ENCODE results near the gene NUDT8.

Gene NUDT8

DNA sequence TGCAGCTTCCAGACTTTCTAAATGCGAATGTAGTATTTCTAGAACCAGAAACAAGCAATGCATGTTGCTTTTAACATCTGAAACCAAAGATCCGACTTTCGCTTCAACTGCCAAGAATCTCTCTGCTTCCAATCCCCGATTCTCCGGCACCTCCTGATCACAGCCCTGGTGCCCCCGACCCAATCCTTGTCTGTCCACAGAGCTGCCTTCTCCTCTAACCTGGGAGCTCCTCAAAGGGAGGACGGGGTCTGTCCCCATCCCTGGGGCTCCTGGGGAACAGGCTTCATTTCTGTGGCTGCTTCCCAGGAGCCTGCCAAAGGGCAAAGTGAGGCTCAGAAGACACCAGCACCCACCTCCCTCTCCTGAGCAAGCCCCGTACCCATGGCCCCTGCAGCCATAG is 44.2 kb upstream of the NUDT8 start:
- TF ChIP-seq RAD21 (IDR thresholded peaks at IDR 0.05; ENCODE audit: low read depth) = no peak

DNA sequence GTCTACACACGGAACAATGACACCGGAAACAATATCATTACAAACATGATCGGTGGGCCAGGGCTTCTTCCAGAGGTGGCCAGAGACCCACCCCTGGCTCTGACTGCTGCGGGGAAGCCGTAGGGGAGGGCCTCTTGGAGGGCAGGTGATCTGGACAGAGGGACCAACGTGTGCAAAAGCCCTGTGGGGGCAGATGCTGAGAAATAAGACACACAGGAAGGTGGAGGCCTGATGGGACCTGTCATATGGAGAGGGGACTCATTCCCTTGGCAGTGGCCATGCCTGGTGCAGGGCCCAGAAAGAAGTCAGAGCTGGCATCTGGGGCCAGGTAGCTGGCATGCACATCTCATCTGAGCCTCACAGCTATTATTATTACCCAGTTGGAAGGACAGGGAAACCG is 43.6 kb upstream of the NUDT8 start:
- no peak for TF ChIP-seq EP300 (IDR thresholded peaks at IDR 0.05; ENCODE audit: borderline replicate concordance)
- TF ChIP-seq ZBTB7A (IDR thresholded peaks at IDR 0.05; ENCODE audit: low read depth) = no peak

DNA sequence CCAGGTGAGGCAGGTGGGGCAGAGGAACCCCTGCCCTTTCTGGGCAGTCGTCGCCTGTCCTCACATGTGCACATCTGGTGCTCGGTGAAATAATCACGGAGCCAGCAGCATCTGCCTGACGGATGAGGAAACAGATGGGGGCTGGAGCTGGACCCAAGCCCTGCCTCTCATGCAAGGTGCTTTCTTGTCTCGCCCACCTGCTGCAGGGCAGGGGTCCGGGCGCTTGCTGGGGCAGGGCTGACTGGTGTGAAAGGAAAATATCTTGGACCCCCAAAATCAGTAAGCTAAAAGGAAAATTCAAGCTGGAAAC is 41.4 kb upstream of the NUDT8 start:
- TF ChIP-seq, protein P1, sequence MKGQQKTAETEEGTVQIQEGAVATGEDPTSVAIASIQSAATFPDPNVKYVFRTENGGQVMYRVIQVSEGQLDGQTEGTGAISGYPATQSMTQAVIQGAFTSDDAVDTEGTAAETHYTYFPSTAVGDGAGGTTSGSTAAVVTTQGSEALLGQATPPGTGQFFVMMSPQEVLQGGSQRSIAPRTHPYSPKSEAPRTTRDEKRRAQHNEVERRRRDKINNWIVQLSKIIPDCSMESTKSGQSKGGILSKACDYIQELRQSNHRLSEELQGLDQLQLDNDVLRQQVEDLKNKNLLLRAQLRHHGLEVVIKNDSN (IDR thresholded peaks at IDR 0.05) = no peak
- TF ChIP-seq NFIC (IDR thresholded peaks at IDR 0.05) = no peak
- TF ChIP-seq ZBTB7A (IDR thresholded peaks at IDR 0.05; ENCODE audit: low read depth) = no peak
- TF ChIP-seq RAD21 (IDR thresholded peaks at IDR 0.05; ENCODE audit: low read depth) = no peak
- TF ChIP-seq, protein P2, sequence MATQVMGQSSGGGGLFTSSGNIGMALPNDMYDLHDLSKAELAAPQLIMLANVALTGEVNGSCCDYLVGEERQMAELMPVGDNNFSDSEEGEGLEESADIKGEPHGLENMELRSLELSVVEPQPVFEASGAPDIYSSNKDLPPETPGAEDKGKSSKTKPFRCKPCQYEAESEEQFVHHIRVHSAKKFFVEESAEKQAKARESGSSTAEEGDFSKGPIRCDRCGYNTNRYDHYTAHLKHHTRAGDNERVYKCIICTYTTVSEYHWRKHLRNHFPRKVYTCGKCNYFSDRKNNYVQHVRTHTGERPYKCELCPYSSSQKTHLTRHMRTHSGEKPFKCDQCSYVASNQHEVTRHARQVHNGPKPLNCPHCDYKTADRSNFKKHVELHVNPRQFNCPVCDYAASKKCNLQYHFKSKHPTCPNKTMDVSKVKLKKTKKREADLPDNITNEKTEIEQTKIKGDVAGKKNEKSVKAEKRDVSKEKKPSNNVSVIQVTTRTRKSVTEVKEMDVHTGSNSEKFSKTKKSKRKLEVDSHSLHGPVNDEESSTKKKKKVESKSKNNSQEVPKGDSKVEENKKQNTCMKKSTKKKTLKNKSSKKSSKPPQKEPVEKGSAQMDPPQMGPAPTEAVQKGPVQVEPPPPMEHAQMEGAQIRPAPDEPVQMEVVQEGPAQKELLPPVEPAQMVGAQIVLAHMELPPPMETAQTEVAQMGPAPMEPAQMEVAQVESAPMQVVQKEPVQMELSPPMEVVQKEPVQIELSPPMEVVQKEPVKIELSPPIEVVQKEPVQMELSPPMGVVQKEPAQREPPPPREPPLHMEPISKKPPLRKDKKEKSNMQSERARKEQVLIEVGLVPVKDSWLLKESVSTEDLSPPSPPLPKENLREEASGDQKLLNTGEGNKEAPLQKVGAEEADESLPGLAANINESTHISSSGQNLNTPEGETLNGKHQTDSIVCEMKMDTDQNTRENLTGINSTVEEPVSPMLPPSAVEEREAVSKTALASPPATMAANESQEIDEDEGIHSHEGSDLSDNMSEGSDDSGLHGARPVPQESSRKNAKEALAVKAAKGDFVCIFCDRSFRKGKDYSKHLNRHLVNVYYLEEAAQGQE (IDR thresholded peaks at IDR 0.05; ENCODE audit: low read depth) = no peak
- no peak for TF ChIP-seq EGR1 (IDR thresholded peaks at IDR 0.05)
- no peak for TF ChIP-seq EP300 (IDR thresholded peaks at IDR 0.05; ENCODE audit: borderline replicate concordance)
- TF ChIP-seq, protein P3, sequence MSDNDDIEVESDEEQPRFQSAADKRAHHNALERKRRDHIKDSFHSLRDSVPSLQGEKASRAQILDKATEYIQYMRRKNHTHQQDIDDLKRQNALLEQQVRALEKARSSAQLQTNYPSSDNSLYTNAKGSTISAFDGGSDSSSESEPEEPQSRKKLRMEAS (IDR thresholded peaks at IDR 0.05) = no peak
- TF ChIP-seq CEBPB (IDR thresholded peaks at IDR 0.05) = no peak
- TF ChIP-seq FOXM1 (IDR thresholded peaks at IDR 0.05; ENCODE audit: borderline replicate concordance, low read depth) = no peak

DNA sequence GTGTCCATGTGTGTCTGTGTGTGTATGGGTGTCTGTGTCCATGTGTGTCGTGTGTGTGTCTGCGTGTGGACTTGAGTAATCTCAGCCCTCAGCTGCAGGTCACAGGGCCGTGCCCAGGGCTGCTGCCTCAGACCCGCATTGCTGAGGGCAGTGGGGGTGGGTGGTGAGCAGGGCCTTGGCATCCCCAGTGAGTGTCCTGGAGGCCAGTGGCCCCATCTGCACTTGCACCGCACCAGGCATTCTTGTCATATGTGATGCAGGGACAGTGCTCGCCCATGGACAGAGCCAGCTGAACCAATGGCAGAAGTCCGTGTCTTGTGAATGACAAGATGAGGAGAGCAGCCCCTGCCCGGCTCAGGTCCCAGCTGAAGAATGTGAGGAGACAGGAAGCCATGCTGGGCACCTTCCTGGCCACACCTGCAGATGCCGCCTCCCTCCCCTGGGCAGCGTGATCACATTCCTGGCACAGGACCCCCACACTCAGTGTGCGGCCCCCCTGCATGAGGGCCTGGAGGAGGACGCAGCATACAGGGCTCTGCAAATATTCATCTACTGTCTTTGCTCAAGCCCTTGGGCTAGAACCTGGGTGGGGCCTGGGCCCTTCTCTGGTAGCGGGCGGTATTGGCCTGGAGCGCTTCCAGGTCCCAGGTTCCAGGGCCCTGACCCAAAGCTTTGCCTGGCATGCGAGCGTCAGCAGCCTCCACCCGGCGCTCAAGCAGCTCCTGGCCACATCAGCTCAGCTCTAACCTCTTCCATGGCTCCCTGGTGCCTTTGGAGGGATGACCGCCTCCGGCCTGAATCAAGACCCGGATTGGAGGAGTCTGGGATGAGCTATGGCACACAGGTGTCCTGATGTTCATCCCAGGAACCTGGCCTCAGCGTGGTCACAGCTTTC is 40.8 kb upstream of the NUDT8 start:
- TF ChIP-seq TEAD4 (IDR thresholded peaks at IDR 0.05) = no peak
- TF ChIP-seq, protein P1 (IDR thresholded peaks at IDR 0.05) = no peak
- TF ChIP-seq, protein P2 (IDR thresholded peaks at IDR 0.05; ENCODE audit: low read depth) = no peak
- no peak for TF ChIP-seq NFIC (IDR thresholded peaks at IDR 0.05)

DNA sequence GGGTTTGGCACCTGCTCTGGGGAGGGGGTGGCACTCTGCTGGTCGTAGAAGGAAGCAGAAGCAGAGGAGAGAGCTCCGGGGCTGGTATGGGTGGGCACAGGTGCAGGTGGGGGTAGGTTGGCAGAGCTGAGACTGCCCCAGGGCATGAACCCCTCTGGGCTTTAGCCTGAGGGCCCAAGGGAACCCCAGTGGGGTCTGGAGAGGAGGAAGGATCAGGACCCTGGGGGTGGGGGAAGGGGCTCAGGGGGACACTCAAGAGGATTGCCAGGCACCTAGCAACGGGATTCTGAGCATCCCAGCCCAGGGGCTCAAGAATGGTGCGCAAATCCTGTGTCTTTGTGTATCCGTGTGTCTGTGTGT is 38.4 kb upstream of the NUDT8 start:
- TF ChIP-seq YY1 (IDR thresholded peaks at IDR 0.05; ENCODE audit: low read depth) (no peak), CREB1 (IDR thresholded peaks at IDR 0.05; ENCODE audit: low read depth) (no peak), NFIC (IDR thresholded peaks at IDR 0.05) (no peak), TAF1 (IDR thresholded peaks at IDR 0.05; ENCODE audit: low read depth) (no peak), EP300 (IDR thresholded peaks at IDR 0.05; ENCODE audit: borderline replicate concordance) (no peak), FOXM1 (IDR thresholded peaks at IDR 0.05; ENCODE audit: borderline replicate concordance, low read depth) (no peak), EGR1 (IDR thresholded peaks at IDR 0.05) (no peak), CEBPB (IDR thresholded peaks at IDR 0.05) (no peak), RAD21 (IDR thresholded peaks at IDR 0.05; ENCODE audit: low read depth) (no peak), ZBTB7A (IDR thresholded peaks at IDR 0.05; ENCODE audit: low read depth) (no peak)
- TF ChIP-seq, protein P2 (IDR thresholded peaks at IDR 0.05; ENCODE audit: low read depth) = no peak
- TF ChIP-seq, protein P1 (IDR thresholded peaks at IDR 0.05) = no peak
- TF ChIP-seq, protein P3 (IDR thresholded peaks at IDR 0.05) = no peak
